A204.1 (cell line): ENCODE data around the gene CDH11.

Experiments used
- FAIRE-seq: peaks from 2 replicates; lab custom pipeline; 2012; peaks lifted over from hg19 to GRCh38; lab: Jason Lieb, UNC

Gene CDH11

DNA sequence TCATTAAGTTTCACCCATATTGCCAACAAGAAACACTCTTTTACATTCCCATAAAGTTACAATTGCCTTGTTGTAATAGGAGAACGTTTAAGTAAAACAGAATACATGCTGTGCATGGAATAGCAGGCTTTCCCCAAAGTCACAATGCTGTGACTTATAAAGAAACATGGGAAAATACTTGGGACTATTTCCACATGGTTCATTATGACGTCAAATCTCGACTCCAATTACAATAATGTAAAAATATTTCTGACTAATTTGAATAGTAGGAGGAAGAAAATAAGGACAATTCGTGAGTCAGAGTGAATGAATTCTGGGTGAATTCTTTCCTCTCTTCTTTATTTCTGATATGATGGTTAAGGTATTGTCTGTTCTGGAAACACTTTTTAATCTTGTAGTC, 52.8 kb downstream of the CDH11 start:
- FAIRE-seq, result no peak

DNA sequence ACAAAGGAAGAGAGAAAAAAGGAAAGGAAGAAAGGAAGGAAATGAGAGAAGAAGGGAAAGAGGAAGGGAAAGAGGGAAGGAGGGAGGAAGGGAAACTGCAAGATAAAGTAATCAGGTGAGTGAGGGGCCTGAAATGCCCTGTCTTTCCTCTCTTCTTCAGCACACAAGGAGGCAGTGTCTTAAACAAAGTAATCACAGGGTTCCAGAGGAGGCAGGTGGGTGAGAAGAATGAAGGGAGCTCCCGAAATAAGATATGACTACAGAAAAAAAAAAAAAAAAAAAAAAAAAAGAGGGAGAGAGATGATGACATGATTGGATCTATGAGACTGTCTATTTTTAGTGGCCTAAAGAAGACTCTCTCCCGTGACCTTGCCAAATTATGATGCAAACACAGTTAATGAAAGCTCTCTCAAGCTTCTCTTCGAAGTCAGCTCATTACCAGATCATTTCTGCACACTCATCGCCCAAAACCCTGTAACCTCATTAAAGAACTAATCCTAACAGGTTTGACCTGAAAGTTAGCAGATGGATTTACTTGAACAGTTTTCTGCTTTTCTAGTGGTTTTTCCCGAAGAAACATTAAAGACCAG, 53.6 kb downstream of the CDH11 start:
- no peak for FAIRE-seq

DNA sequence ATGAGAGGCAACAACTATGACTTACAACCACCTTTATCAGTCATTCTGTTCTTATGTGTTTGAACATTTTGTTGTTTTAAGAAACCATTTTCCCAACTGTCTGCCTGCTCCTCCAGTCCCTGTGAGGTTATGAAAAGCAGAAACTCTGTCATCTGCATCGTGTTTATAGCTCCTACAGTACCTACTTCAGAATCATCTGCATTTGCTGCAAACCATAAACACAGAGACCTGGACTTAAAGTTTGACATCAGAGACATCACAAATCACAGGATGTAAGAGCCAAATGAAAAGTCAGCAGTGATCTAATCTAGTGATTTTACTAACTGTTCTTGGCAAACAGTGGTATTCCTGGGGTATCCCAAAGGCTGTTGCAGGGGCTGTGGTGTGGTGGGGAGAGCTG, 55.2 kb downstream of the CDH11 start:
- FAIRE-seq, result no peak

DNA sequence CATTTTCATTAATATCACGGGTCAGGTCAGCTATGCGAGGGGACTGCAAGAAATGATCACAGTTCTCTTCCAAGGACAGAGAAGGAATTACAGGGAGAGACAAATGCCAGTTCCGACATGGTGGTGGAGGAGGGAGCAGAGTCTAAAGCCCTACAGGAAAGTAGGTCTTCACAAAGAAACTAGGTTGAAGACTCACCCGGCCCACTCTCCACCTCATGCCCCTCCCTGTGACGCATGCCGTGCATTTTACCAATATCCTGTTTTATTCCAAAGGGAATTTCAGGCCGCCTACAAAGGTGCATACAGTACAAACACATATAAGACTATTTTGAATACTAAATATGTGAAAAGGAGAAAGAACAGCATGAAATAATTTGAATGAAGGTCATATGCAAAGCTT, 56.8 kb downstream of the CDH11 start:
- no peak for FAIRE-seq

DNA sequence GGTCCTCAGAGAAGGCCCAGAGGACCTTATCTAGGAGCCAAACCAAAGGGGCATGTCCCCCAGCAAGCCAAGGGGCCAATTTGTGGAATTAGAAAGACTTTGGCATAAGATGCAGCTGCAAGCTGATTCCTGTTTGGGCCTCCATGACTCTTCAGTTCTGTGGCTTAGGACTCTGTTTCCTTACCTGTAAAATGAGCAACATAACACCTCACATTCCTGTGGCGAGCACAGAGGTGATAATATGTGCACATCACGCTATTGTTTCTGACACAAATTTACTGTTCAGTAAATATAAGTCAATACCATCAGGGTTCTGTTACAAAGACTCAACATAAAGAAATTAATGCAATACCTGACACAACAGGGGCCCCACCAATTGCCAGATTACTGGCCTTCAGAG, 57.7 kb downstream of the CDH11 start:
- FAIRE-seq, result no peak

DNA sequence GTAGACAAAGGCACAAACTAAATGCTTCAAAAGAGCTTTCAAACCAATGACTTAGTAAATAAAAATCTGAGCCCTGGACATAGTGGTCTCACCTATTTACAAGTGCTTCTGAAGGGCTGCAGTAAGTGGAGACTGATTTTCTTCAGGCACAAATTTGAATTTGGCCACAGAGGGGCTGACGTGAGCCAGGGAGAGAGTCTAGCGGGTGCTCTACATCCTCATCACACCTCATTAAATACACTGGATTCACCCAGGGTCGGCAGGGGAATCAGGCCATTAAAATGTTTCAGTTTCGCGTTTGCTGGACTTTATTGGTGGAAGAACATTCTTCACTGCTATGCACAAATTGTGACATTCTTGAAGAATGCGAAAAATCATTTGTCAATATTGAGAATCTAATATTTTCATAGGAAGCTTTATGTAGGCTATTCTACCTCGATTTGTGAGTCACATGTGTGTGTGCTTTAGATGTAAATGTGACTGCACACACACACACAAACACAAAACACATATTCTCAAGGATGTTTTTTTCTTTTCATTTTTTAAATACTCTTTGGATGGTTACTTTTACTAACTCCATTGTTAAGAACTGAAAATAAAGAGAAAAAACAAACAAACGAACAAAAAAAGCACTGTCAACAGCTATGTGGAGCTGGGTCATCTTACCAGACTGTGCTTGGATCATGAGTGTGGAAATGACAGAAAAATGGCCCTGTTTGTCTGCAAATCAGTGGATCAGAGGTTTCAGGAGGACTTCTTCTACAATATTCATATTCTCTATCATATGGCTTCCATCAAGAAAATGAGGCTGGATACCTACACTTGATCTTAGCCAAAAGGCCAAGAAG, 58.9 kb downstream of the CDH11 start:
- FAIRE-seq, result no peak

DNA sequence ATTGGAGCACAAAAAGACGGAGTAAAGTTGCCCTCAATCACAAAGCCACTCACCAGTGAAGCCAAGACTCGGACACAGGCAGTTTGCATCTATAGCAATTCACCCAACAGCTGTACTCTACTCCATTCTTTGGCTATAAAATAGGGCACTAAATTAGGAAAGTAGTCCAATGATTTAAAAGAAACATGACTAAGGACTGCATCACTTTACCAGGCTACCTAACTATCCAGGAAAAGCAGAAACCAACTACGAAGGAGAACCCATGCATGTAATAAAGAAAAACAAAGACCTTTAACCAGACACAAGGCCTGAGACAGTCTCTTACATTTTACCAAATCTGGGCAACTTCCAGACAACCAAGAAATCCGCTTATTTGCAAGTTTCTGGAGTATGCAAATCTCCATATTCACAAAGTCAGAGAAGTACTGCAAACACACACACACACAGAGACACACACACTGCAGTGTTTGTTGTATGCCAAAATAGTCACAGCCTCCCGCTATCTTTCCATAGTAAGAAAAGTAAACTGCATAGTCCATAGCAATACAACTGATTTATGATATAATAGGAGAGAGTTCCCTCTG, 59.8 kb downstream of the CDH11 start:
- no peak for FAIRE-seq

DNA sequence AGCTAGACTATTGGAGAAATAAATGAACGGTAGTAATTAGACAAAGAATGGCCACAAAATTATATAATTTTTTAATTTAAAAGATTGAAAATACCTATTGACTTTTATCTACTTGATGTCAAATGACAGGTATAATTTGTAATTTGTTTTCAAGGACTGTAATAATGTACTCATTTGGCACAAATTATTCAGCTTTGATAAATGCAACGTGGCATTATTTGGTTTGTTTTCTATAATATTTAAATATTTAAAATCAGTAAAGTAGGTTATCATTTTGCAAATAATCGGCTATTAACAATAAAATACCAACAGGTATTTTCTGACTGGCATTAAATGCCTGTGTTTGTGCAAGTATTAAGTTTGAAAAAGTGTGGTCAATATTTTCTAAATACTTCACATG, 60.6 kb downstream of the CDH11 start:
- FAIRE-seq, result no peak

DNA sequence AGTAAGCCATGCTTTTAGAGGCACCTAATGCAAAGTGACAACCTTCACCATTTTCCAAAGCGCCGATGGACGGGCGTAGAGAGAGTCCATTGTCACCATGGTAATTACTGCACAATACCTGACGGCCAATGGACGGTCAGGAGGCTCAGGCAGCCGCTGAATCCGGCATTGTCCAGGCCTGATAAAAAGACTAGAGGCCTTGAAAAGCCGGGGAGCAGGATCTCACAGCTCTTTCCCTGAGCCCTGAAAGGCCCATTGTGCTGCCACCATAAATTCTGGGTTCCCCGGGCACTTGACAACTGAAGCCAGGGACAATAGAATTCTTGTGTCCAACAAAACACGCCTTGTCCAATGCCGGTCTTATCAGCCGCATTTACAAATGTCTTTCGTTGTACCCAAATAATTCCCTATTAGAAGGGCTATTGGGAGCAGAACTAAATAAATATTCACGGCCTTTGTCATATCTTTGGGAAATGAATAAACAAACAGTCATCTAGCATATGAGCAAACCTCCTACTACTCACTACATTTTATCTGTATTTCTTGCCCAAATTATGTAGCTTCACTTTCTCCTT, 62.4 kb downstream of the CDH11 start:
- FAIRE-seq, result no peak

DNA sequence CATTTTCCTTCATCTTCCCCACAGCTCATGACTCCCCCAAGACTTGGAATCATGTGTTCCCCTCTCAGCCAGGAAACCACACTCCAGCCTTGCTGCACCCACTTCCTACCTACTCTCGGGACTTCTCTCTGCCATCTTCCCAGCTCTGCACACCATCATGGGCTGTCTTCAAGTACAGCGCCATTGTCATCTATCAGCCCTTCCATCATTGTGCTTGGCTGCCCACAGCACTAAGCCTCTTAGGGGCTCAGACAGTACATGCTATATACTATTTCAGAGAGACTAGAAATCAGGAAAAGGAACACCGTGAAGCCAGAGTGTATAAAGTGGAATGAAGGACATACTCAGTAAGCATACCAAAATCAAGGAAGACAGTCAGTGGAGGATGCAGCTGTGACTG, 64.7 kb downstream of the CDH11 start:
- FAIRE-seq, result no peak

DNA sequence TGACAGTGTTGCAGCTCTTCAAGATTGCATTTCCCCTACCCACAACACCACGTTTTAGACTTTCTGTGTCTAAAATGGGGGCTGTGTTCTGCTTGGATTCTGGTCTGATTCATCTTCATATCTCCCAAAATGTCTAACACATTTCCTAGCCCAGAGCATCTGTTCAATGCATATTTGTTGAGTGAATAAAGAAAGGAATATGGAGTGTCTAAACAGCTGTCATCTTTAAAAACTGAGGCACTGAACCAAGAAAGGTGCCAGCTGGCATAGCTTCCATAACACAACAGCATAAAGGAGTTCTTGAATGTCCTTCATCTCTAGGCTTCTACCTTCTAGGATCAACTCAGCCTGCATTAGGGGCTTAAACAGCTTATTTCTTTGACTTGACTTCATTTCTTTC, 67.4 kb downstream of the CDH11 start:
- no peak for FAIRE-seq

DNA sequence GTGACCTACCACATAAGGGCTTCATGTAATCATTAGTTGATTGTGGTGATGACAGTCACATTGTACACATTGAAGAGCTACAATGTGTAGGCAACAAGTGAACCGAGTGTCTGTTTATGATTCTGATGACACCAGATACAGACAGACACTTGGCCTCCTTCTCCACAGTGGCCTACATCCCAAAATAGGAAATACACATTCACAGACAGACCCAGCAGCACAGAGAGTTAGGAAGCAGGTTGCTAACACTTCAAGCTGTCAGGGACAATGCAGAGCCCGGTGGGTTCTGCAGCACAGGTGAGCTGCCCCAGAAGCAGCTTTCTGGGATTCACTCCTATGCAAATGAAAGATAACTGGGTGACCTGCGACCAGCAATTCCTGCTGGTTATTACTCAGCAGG, 72.2 kb downstream of the CDH11 start:
- FAIRE-seq, result no peak

DNA sequence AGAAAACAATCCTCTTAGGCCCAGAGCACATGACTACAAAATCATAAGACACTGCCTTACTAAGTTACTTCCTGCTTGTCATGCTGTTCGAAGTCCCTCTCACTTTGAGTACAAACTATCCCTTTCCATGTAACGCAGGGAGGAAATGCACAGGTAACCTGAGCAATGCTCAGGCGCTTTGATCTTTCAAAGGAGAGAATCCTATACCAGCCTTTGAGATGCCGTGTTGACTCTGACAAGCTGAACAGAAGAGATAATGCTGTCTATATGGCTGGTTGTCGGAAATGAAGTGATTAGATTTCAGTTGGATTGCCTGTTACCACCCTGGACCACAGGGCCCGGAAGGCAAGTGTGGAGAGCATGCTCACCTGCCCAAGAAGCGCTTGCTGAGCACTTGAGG, 75.9 kb downstream of the CDH11 start:
- FAIRE-seq, result no peak

DNA sequence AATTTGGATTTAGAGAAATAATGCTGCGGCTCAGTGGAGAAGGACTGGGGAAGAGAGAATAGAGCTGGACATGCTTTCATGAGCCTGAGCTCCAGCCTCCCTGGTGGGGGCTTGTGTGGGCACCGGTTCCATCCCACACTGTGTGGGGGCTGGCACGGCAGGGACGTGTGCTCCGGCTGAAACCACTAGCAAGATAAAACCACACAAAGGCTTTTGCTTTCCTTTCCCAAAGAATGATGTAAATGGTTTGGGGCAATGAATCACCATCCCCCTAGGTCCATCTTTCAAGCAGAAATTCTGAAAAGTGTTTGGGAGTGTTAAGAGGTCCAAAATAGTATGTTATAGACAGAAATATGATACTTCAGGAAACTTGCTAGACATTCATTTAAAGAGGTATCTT, 77.0 kb downstream of the CDH11 start:
- no peak for FAIRE-seq

DNA sequence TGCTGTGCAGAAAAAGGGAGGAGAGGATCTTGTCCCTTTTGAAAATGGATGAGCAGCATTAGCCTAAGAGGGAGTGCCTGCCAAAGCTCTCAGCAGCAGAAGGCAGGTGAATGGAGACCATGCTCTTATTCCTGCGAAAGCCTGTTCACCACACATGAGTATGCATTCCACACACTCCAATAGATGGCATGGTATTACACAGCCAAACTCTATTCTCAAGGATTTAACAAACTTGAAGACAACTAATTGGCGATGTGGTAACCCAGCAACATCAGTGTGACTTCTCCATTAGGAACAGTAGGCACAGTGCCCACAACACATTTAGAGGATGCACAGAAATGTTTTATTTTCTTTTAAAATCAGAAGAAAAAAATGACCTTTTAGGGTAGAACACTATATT, 77.8 kb downstream of the CDH11 start:
- FAIRE-seq, result no peak

DNA sequence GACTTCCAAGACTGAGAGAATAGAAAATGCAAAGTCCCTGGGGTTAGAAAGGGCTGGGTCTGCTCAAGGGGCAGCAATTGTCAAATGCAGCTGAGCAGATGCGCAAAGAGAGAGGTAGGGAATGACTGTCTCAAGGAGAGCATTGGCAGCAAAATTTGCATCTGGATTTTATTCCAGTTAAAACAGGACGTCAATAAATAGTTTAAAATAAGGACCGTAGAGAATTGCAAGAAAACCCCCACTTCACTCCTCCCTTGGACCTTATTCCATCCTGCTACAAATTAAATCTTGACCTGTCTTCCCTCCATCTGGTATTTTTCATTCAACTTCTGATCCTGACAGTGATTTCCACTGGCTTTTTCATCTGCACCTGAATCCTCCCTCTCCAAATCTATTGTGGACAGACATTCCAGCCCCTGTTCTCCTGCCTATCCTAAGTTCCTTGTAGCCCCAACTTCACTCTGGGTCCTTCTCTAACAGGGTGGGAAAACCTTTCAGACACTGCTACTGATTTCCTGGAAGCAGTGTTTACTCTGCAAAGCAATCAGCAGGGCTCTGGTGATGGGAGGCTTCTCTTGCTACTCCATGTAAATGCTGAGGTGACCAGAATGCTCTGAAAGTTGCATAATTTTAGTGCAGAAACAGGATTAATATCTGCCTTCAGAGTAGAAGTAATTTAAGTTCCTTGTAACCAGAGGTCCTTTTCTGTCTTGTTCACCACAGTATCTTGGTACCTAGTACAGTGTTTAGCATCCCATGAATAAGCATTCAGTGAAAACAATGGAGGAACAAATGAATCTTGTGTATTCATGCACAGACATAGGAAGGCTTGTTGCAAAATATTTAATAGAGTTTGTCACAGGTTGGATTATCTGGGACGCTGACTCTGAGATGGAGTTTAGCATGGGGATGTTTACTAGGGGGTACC, 79.2 kb downstream of the CDH11 start:
- no peak for FAIRE-seq

DNA sequence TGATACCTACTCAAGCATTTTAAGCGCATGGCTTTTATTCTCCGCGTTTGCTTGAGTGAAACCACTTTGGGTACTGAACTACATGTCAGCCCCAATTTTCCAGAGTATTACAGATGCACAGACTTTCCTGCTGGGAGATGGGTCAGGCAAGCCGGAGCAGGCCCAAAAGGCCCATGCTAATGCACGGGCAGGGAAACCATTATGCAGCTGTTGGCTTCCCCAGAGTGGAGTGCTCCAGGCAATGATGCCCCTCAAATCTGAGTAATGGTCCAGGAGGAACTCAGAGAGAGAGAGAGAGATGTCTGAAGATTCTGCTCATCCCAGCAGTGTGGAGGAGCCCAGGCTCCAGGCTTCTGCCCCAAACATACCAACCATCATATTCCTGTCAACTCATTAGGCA, 80.2 kb downstream of the CDH11 start:
- no peak for FAIRE-seq

DNA sequence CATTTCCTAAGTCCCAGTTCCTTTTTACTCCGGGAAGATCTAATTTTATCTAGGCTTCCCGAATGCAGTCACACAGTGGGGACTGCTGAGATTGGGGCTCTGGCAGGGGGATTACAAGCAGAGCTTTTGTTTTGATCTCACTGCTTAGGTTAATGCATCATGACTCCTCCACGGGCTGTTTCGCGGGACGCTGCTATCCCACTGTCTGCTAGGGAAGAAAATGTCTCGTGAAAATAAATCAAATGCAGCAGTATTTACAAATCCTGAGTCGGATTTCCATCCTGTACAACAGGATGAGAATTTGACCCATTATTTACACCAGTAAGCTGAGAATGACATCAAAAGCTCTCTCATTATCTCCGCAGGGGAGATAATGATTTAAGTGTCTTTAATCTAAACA, 83.8 kb downstream of the CDH11 start:
- no peak for FAIRE-seq

DNA sequence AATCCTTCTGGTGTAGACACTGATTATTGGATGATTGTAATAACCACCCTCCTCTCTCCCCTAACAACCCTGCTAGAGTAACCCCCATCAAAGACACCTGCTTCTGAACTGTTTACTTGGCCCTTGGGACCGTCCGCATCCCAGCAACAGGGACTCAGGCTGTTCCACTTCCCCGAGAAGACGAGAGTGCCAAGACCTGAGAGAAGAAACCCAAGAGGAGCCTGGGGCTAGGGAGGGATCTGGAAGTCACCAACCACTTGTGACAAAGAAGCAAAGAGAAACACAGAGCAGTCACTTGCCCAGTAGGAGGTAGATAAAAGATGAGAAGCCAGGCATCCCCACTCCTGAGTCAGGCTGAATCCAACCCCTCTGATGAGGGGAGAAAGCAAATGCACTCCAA, 84.3 kb downstream of the CDH11 start:
- no peak for FAIRE-seq

DNA sequence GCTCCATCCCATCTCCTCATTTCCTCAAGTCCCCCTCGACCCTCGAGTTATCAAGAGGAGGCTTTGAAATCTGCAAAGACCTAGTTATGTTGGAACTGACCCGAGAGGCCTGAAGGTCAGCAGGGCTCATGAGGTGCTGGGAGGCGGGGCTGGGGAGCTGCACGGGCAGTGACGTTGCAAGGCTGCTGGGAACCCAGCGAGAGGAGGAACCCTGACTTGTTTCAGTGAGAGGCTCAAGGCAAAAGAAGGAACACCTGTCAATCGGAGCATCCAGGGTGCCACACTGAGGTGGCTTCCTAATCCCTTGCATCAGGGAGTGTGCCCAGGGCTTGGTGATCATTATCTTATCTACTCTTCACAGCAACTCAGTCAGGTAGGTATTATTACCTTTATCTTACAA, 86.9 kb downstream of the CDH11 start:
- FAIRE-seq, result no peak

DNA sequence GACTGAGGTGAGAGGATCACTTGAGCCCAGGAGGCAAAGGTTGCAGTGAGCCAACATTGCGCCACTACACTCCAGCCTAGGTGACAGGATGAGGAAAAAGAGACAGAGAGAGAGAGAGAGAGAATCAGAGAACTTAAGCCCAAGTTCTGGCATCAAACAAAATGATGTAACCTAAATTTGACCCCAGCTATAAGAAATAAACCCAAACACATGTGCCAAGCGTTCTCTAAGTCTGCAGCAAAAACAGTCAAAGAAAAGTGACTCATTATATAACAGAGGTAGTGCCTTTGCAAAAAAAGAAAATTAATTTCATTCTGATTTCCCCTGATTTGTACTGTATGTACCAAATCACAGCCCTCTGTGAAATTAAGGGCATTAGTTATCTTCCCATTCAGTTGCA, 89.5 kb downstream of the CDH11 start:
- FAIRE-seq, result no peak

DNA sequence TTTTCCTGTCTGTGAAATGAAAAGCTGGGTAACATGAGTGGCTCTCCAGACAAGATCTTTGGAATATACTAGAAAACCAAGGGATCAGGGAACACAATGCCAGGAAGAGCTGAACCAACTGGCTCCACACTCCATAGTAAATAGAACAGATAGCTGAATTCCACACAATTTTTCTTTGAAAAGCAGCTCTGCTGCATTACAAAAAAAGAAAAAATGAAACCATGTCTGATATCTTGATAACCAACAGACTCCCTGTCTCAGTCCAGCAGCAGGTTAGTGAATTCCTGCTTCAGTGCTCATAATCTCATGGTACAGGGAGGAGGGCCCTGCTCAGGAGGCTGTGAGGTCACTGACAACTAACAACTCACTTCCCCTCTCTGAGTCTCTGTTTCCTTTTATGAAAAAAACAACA, 97.1 kb downstream of the CDH11 start:
- no peak for FAIRE-seq
